PC-3 (cell line): ENCODE measurements around the gene SECISBP2L. TPM values are rescaled to one million over a fixed set of nuclear protein-coding genes. Genes with fewer than 3 reads are reported as not detected.

Source experiments
- ATAC-seq: fragments of 200-7000 bp; cut with Tn5 transposase; 2 replicates; pipeline ENCODE4 v1.9.1; 2020; ENCODE audit warnings: mild to moderate bottlenecking, moderate library complexity
- BruUV-seq: library from RNA; stranded (reverse); fragments of 400-500 nt; replicated peaks from 2 replicates; lab custom pipeline; 2021; lab: Mats Ljungman, UMichigan
- CTCF ChIA-PET: fragments of 300-600 bp; sonication (Branson Sonifier 250); formaldehyde crosslinking; loops from one replicate; lab custom pipeline; 2022; ENCODE audit warnings: antibody characterized with exemption; lab: Charles Lee
- POLR2A ChIA-PET: fragments of 300-600 bp; sonication (Branson Sonifier 250); formaldehyde crosslinking; loops from one replicate; lab custom pipeline; 2022; ENCODE audit warnings: antibody characterized with exemption; ENCODE audit not compliant: unreplicated experiment; lab: Charles Lee
- DNase-seq: peaks from one replicate; pipeline ENCODE4 v3.0.0-alpha.2; 2015
- H2AFZ ChIP-seq: fragments of 300-600 bp; sonication (generic); 2 replicates; pipeline ENCODE4 v1.6.0; 2016; ENCODE audit warnings: antibody characterized with exemption, low read length
- H3F3A ChIP-seq: fragments of 300-600 bp; sonication (generic); one replicate; pipeline ENCODE4 v1.6.0; 2017; ENCODE audit warnings: antibody characterized with exemption, low read length, control low read depth, mild to moderate bottlenecking; ENCODE audit not compliant: unreplicated experiment
- H3K27ac ChIP-seq: fragments of 300-600 bp; sonication (generic); 2 replicates; pipeline ENCODE4 v1.5.1; 2016; ENCODE audit warnings: mild to moderate bottlenecking, low read length
- H3K27me3 ChIP-seq: fragments of 300-600 bp; sonication (generic); 2 replicates; pipeline ENCODE4 v1.6.1; 2016; ENCODE audit warnings: low read length, mixed read lengths
- H3K36me3 ChIP-seq: fragments of 300-600 bp; sonication (generic); 2 replicates; pipeline ENCODE4 v1.6.1; 2016; ENCODE audit warnings: low read depth, mixed run types, low read length, mixed read lengths
- H3K4me1 ChIP-seq: fragments of 300-600 bp; sonication (generic); 2 replicates; pipeline ENCODE4 v1.5.1; 2016; ENCODE audit warnings: low read length; ENCODE audit not compliant: insufficient read depth
- H3K4me2 ChIP-seq: fragments of 300-600 bp; sonication (generic); 2 replicates; pipeline ENCODE4 v1.6.0; 2016; ENCODE audit warnings: low read length
- H3K4me3 ChIP-seq: fragments of 300-600 bp; sonication (generic); 2 replicates; pipeline ENCODE4 v1.5.1; 2016; ENCODE audit warnings: mild to moderate bottlenecking, low read length, mixed read lengths
- H3K79me2 ChIP-seq: fragments of 300-600 bp; sonication (generic); 2 replicates; pipeline ENCODE4 v1.6.1; 2017; ENCODE audit warnings: low read length, mixed read lengths
- H3K9ac ChIP-seq: fragments of 300-600 bp; sonication (generic); 2 replicates; pipeline ENCODE4 v1.6.0; 2016; ENCODE audit warnings: mild to moderate bottlenecking, low read length
- H3K9me2 ChIP-seq: fragments of 300-600 bp; sonication (generic); replicated peaks from 2 replicates; pipeline ENCODE4 v1.6.1; 2016; ENCODE audit warnings: mixed run types, low read length, mixed read lengths
- H3K9me3 ChIP-seq: fragments of 300-600 bp; sonication (generic); 2 replicates; pipeline ENCODE4 v1.6.1; 2016; ENCODE audit warnings: low read length, mixed read lengths
- H4K20me1 ChIP-seq: fragments of 300-600 bp; sonication (generic); 2 replicates; pipeline ENCODE4 v1.6.1; 2016; ENCODE audit warnings: low read length, mixed read lengths
- EZH2 ChIP-seq: fragments of 300-600 bp; sonication (generic); IDR thresholded peaks from one replicate; pipeline ENCODE4 v1.6.1; 2017; ENCODE audit warnings: antibody characterized with exemption, mild to moderate bottlenecking, low read length; ENCODE audit not compliant: unreplicated experiment
- EZH2phosphoT487 ChIP-seq: fragments of 300-600 bp; sonication (generic); IDR thresholded peaks from 2 replicates; pipeline ENCODE4 v1.6.1; 2018; ENCODE audit warnings: mild to moderate bottlenecking, antibody characterized with exemption, low read length, borderline replicate concordance
- intact Hi-C: fragments of 100-400 bp; cut with micrococcal nuclease; formaldehyde crosslinking; loops from 2 replicates; pipeline ENCODE4 v1.9.0; 2023
- total RNA-seq: library from RNA; depleted of rRNA; stranded (reverse); fragments of >200 nt; gene quantifications from 2 replicates; pipeline ENCODE4 v1.2.3, GENCODE V29; 2014
- TF ChIP-seq, protein P1 (sequence below): fragments of 300-600 bp; sonication (generic); conservative IDR thresholded peaks from 2 replicates; pipeline ENCODE4 v1.5.1; 2017; ENCODE audit warnings: antibody characterized with exemption, low read depth, mild to moderate bottlenecking, low read length

SECISBP2L gene
- total RNA-seq, 1 experiment from 2014 or later = 18.6 TPM

DNA sequence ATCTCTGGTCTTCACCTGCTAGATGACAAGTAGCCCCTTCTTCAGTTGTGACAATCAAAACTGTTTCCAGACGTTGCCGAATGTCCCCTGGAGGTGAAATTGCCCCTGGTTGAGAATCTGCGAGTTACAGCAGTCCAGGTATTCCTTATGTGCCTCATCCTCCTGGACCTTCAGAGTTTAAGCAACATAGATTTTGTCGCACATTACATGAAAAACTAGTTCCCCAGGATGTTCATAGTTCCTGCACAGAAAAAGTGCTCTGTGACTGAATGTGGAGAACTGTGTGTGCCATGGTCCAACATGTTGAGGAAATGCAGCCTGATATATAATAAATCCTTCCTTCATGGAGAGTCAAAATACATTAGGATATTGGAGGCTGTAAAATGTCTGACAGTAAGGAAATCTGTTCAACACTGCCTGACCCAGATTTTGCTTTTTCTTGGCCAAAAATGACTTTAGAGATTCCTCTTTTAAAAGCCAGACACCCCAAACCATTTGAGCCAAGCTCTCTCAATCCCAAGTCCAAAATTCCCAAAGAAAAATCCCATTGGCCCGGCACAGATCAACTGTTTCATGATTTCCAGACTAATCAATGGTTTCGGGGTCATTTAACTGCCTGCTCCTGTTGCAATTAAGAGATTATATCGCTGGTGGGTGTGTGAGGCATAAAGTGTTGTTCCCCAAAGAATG lies 62.1 kb downstream of the SECISBP2L start:
- TF ChIP-seq EZH2 (no peak), EZH2phosphoT487 (no peak)
- TF ChIP-seq, protein P1, sequence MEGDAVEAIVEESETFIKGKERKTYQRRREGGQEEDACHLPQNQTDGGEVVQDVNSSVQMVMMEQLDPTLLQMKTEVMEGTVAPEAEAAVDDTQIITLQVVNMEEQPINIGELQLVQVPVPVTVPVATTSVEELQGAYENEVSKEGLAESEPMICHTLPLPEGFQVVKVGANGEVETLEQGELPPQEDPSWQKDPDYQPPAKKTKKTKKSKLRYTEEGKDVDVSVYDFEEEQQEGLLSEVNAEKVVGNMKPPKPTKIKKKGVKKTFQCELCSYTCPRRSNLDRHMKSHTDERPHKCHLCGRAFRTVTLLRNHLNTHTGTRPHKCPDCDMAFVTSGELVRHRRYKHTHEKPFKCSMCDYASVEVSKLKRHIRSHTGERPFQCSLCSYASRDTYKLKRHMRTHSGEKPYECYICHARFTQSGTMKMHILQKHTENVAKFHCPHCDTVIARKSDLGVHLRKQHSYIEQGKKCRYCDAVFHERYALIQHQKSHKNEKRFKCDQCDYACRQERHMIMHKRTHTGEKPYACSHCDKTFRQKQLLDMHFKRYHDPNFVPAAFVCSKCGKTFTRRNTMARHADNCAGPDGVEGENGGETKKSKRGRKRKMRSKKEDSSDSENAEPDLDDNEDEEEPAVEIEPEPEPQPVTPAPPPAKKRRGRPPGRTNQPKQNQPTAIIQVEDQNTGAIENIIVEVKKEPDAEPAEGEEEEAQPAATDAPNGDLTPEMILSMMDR = no peak
- ChIA-PET CTCF (no interaction called here), POLR2A (interaction anchor here (0.5 kb wide), 1 partner anchor 231 kb away, joined by 3 read pairs; no protein-coding TSS in a partner anchor)
- DNase-seq = peak; percentile 35
- no peak overlapping the region for H3K9ac ChIP-seq
- H3K9me2 ChIP-seq = no peaks in the 10 kb centered on the region
- H3K4me1 ChIP-seq = 0 out of 2 replicates have a peak, but pooled peaks cover 8% of the 10 kb centered on the region
- BruUV-seq = TSS peak; percentile 8
- H4K20me1 ChIP-seq = no peaks in the 10 kb centered on the region
- H3K4me2 ChIP-seq = no peak overlapping the region
- H3K4me3 ChIP-seq = no peak overlapping the region
- intact Hi-C loops = loop anchor here (10.0 kb wide), 1 partner anchor 161 kb away; no protein-coding TSS in a partner anchor
- no peak overlapping the region for H2AFZ ChIP-seq
- H3K79me2 ChIP-seq = no peaks in the 10 kb centered on the region
- ATAC-seq = peak; percentile 46
- H3K9me3 ChIP-seq = no peaks in the 10 kb centered on the region
- no peak overlapping the region for H3K27ac ChIP-seq
- H3K27me3 ChIP-seq = no peaks in the 10 kb centered on the region
- H3K36me3 ChIP-seq = no peaks in the 10 kb centered on the region
- no peaks in the 10 kb centered on the region for H3F3A ChIP-seq

DNA sequence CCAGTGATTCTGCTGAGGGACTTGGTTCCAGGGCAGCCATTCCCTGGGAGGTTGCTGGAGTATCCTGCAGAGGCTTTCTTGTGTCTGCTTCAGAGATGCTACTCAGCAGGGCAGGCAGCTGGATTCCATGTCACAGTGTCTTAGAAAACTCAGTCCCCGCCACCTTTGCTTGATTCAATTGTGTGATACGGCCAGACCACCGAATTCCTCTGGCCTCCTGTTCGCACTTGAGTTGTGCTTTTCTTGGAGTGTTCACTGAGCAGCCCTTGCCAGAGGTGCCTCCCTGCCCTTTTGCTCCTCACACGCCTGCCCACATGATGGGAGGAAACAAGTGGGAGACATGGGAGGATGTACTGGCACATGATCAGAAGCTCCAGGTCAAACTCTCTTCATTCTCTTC lies 62.9 kb downstream of the SECISBP2L start:
- H3K27me3 ChIP-seq = no peaks in the 10 kb centered on the region
- H3K9me2 ChIP-seq = no peaks in the 10 kb centered on the region
- H3K9me3 ChIP-seq = no peaks in the 10 kb centered on the region
- BruUV-seq = no TSS peak
- no peaks in the 10 kb centered on the region for H3K79me2 ChIP-seq
- H3K4me1 ChIP-seq = 0 out of 2 replicates have a peak, but pooled peaks cover 8% of the 10 kb centered on the region
- ChIA-PET POLR2A (no interaction called here), CTCF (no interaction called here)
- H3K36me3 ChIP-seq = no peaks in the 10 kb centered on the region
- TF ChIP-seq EZH2phosphoT487 = no peak
- no peak for TF ChIP-seq EZH2
- TF ChIP-seq, protein P1 = no peak
- no peak overlapping the region for H3K9ac ChIP-seq
- intact Hi-C loops = loop anchor here (10.0 kb wide), 1 partner anchor 162 kb away; no protein-coding TSS in a partner anchor
- H3K27ac ChIP-seq = no peak overlapping the region
- no peak overlapping the region for H3K4me3 ChIP-seq
- H3K4me2 ChIP-seq = no peak overlapping the region
- no peaks in the 10 kb centered on the region for H4K20me1 ChIP-seq
- H2AFZ ChIP-seq = no peak overlapping the region
- H3F3A ChIP-seq = no peaks in the 10 kb centered on the region
- DNase-seq (no peak), ATAC-seq (no peak)

DNA sequence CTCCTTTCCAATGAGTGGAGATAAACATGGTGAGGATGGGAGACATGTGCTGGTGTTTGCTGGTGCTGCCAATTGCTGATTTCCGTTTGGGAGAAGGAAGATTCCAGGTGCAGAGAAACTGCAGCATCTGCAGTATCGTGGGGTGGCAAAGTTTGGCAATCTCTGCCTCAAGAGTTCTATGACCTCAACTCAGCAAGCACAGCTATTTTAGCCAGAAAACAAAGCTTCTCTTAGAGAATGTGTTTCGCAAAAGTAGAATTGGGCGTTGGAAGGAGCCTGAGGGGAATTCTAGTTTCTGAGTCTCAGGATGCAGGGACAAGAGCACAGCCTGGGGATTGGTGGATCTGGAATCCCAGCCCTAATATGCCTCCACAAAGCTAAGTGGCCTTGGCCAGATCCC lies 64.3 kb downstream of the SECISBP2L start:
- no peak overlapping the region for H3K9ac ChIP-seq
- no peaks in the 10 kb centered on the region for H3F3A ChIP-seq
- DNase-seq = no peak
- H4K20me1 ChIP-seq = no peaks in the 10 kb centered on the region
- no peak for ATAC-seq
- no peak overlapping the region for H2AFZ ChIP-seq
- ChIA-PET CTCF (no interaction called here), POLR2A (no interaction called here)
- no peaks in the 10 kb centered on the region for H3K36me3 ChIP-seq
- H3K9me2 ChIP-seq = no peaks in the 10 kb centered on the region
- H3K4me1 ChIP-seq = 0 out of 2 replicates have a peak, but pooled peaks cover 8% of the 10 kb centered on the region
- no peak overlapping the region for H3K4me3 ChIP-seq
- H3K27me3 ChIP-seq = no peaks in the 10 kb centered on the region
- H3K9me3 ChIP-seq = no peaks in the 10 kb centered on the region
- intact Hi-C loops = loop anchor here (10.0 kb wide), 1 partner anchor 163 kb away; no protein-coding TSS in a partner anchor
- H3K4me2 ChIP-seq = no peak overlapping the region
- no TSS peak for BruUV-seq
- no peaks in the 10 kb centered on the region for H3K79me2 ChIP-seq
- no peak overlapping the region for H3K27ac ChIP-seq
- TF ChIP-seq EZH2phosphoT487 (no peak), EZH2 (no peak)
- TF ChIP-seq, protein P1 = no peak
